Measurements from ENCODE around the gene RPL37. TPM values are rescaled to one million over a fixed set of nuclear protein-coding genes. Genes with fewer than 3 reads are reported as not detected.
"Not testable (repeated sequence)": the region's sequence is repeated elsewhere in the genome, so short reads cannot be mapped to it uniquely, and the experiment has no call there.

RPL37 gene
- total and polyA plus RNA-seq, 9 donors = 2,591 to 3,655 (median 2,921) TPM

- Histone ChIP-seq H3K9me3 (replicated peaks; ENCODE audit: control insufficient read depth, low read depth, low read length) (no peaks in the 10 kb centered on the region), H3K4me3 (ENCODE audit: low read length) (no peak overlapping the region), H3K36me3 (ENCODE audit: control insufficient read depth, insufficient read depth, low read length) (no peaks in the 10 kb centered on the region), H3K27me3 (ENCODE audit: control insufficient read depth, insufficient read depth, low read length) (no peaks in the 10 kb centered on the region), H3K4me1 (ENCODE audit: control insufficient read depth, insufficient read depth, low read length) (no peaks in the 10 kb centered on the region), H3K27ac (ENCODE audit: low read length) (no peak overlapping the region)
- no peak for DNase-seq
- WGBS (ENCODE audit: insufficient coverage) = no CpG with 5 or more reads among the region's 1 CpG
These were observed 47.0 kb downstream of the RPL37 start for GRCh38 chr5:40787986-40788385.

GRCh38 chr5:40786664-40787063 is 48.4 kb downstream of the RPL37 start:
- H3K4me1 ChIP-seq (ENCODE audit: control insufficient read depth, insufficient read depth, low read length); H3K36me3 ChIP-seq (ENCODE audit: control insufficient read depth, insufficient read depth, low read length): not testable (repeated sequence)
- no CpG with 5 or more reads among the region's 3 CpGs for WGBS (ENCODE audit: insufficient coverage)

GRCh38 chr5:40784916-40785315 is 50.1 kb downstream of the RPL37 start:
- DNase-seq = no peak
- no peaks in the 10 kb centered on the region for H3K4me1 ChIP-seq (ENCODE audit: control insufficient read depth, insufficient read depth, low read length)
- no peaks in the 10 kb centered on the region for H3K27me3 ChIP-seq (ENCODE audit: control insufficient read depth, insufficient read depth, low read length)
- no CpG with 5 or more reads among the region's 1 CpG for WGBS (ENCODE audit: insufficient coverage)
- H3K36me3 ChIP-seq (ENCODE audit: control insufficient read depth, insufficient read depth, low read length) = no peaks in the 10 kb centered on the region
- H3K9me3 ChIP-seq (replicated peaks; ENCODE audit: control insufficient read depth, low read depth, low read length) = no peaks in the 10 kb centered on the region
- H3K4me3 ChIP-seq (ENCODE audit: low read length) = no peak overlapping the region
- no peak overlapping the region for H3K27ac ChIP-seq (ENCODE audit: low read length)

More at GRCh38 chr5:40786664-40787063, 48.4 kb downstream of the RPL37 start:
- DNase-seq; H3K9me3 ChIP-seq (replicated peaks; ENCODE audit: control insufficient read depth, low read depth, low read length); H3K4me3 ChIP-seq (ENCODE audit: low read length); H3K27ac ChIP-seq (ENCODE audit: low read length); H3K27me3 ChIP-seq (ENCODE audit: control insufficient read depth, insufficient read depth, low read length): not testable (repeated sequence)

GRCh38 chr5:40784027-40784653 is 50.9 kb downstream of the RPL37 start:
- H3K4me1 ChIP-seq (ENCODE audit: control insufficient read depth, insufficient read depth, low read length) = no peaks in the 10 kb centered on the region
- WGBS (ENCODE audit: insufficient coverage) = 86% methylated on average over 1 of the region's 1 CpG

GRCh38 chr5:40781843-40782409 is 53.1 kb downstream of the RPL37 start:
- no peak for DNase-seq

More at GRCh38 chr5:40784027-40784653, 50.9 kb downstream of the RPL37 start:
- no peak for DNase-seq
- Histone ChIP-seq H3K27ac (ENCODE audit: low read length) (no peak overlapping the region), H3K27me3 (ENCODE audit: control insufficient read depth, insufficient read depth, low read length) (no peaks in the 10 kb centered on the region), H3K4me3 (ENCODE audit: low read length) (no peak overlapping the region), H3K9me3 (replicated peaks; ENCODE audit: control insufficient read depth, low read depth, low read length) (no peaks in the 10 kb centered on the region), H3K36me3 (ENCODE audit: control insufficient read depth, insufficient read depth, low read length) (no peaks in the 10 kb centered on the region)

GRCh38 chr5:40780858-40781257 is 54.2 kb downstream of the RPL37 start:
- no peak overlapping the region for H3K4me3 ChIP-seq (ENCODE audit: low read length)
- no peak for DNase-seq
- H3K27ac ChIP-seq (ENCODE audit: low read length) = no peak overlapping the region
- peaks cover 4% of the 10 kb centered on the region for H3K36me3 ChIP-seq (ENCODE audit: control insufficient read depth, insufficient read depth, low read length)
- H3K4me1 ChIP-seq (ENCODE audit: control insufficient read depth, insufficient read depth, low read length) = no peaks in the 10 kb centered on the region
- WGBS (ENCODE audit: insufficient coverage) = 100% methylated on average over 1 of the region's 3 CpGs
- no peaks in the 10 kb centered on the region for H3K9me3 ChIP-seq (replicated peaks; ENCODE audit: control insufficient read depth, low read depth, low read length)
- no peaks in the 10 kb centered on the region for H3K27me3 ChIP-seq (ENCODE audit: control insufficient read depth, insufficient read depth, low read length)

More at GRCh38 chr5:40781843-40782409, 53.1 kb downstream of the RPL37 start:
- no peaks in the 10 kb centered on the region for H3K4me1 ChIP-seq (ENCODE audit: control insufficient read depth, insufficient read depth, low read length)
- no peaks in the 10 kb centered on the region for H3K9me3 ChIP-seq (replicated peaks; ENCODE audit: control insufficient read depth, low read depth, low read length)
- no peaks in the 10 kb centered on the region for H3K27me3 ChIP-seq (ENCODE audit: control insufficient read depth, insufficient read depth, low read length)
- no peak overlapping the region for H3K27ac ChIP-seq (ENCODE audit: low read length)
- H3K36me3 ChIP-seq (ENCODE audit: control insufficient read depth, insufficient read depth, low read length) = no peaks in the 10 kb centered on the region
- no peak overlapping the region for H3K4me3 ChIP-seq (ENCODE audit: low read length)

- Histone ChIP-seq H3K4me3 (ENCODE audit: low read length) (no peak overlapping the region), H3K4me1 (ENCODE audit: control insufficient read depth, insufficient read depth, low read length) (no peaks in the 10 kb centered on the region), H3K27ac (ENCODE audit: low read length) (no peak overlapping the region), H3K27me3 (ENCODE audit: control insufficient read depth, insufficient read depth, low read length) (no peaks in the 10 kb centered on the region), H3K36me3 (ENCODE audit: control insufficient read depth, insufficient read depth, low read length) (peaks cover 6% of the 10 kb centered on the region), H3K9me3 (replicated peaks; ENCODE audit: control insufficient read depth, low read depth, low read length) (no peaks in the 10 kb centered on the region)
- no CpG with 5 or more reads among the region's 5 CpGs for WGBS (ENCODE audit: insufficient coverage)
- no peak for DNase-seq
These were observed 54.8 kb downstream of the RPL37 start for GRCh38 chr5:40780199-40780598.

- DNase-seq = no peak
- 100% methylated on average over 3 of the region's 6 CpGs for WGBS (ENCODE audit: insufficient coverage)
- H3K27me3 ChIP-seq (ENCODE audit: control insufficient read depth, insufficient read depth, low read length) = no peaks in the 10 kb centered on the region
- no peaks in the 10 kb centered on the region for H3K9me3 ChIP-seq (replicated peaks; ENCODE audit: control insufficient read depth, low read depth, low read length)
- peaks cover 10% of the 10 kb centered on the region for H3K36me3 ChIP-seq (ENCODE audit: control insufficient read depth, insufficient read depth, low read length)
- H3K27ac ChIP-seq (ENCODE audit: low read length) = no peak overlapping the region
- no peak overlapping the region for H3K4me3 ChIP-seq (ENCODE audit: low read length)
- no peaks in the 10 kb centered on the region for H3K4me1 ChIP-seq (ENCODE audit: control insufficient read depth, insufficient read depth, low read length)
These were observed 55.5 kb downstream of the RPL37 start for GRCh38 chr5:40779561-40779960.

GRCh38 chr5:40778133-40778532 is 56.9 kb downstream of the RPL37 start:
- Histone ChIP-seq H3K4me1 (ENCODE audit: control insufficient read depth, insufficient read depth, low read length) (no peaks in the 10 kb centered on the region), H3K27ac (ENCODE audit: low read length) (no peak overlapping the region), H3K36me3 (ENCODE audit: control insufficient read depth, insufficient read depth, low read length) (peaks cover 17% of the 10 kb centered on the region), H3K4me3 (ENCODE audit: low read length) (no peak overlapping the region), H3K27me3 (ENCODE audit: control insufficient read depth, insufficient read depth, low read length) (no peaks in the 10 kb centered on the region), H3K9me3 (replicated peaks; ENCODE audit: control insufficient read depth, low read depth, low read length) (no peaks in the 10 kb centered on the region)
- WGBS (ENCODE audit: insufficient coverage) = no CpG with 5 or more reads among the region's 1 CpG
- DNase-seq = no peak

GRCh38 chr5:40776658-40776977 is 58.4 kb downstream of the RPL37 start:
- H3K27ac ChIP-seq (ENCODE audit: low read length) = no peak overlapping the region
- no peaks in the 10 kb centered on the region for H3K27me3 ChIP-seq (ENCODE audit: control insufficient read depth, insufficient read depth, low read length)
- H3K4me3 ChIP-seq (ENCODE audit: low read length) = no peak overlapping the region
- no CpG with 5 or more reads among the region's 1 CpG for WGBS (ENCODE audit: insufficient coverage)
- no peaks in the 10 kb centered on the region for H3K4me1 ChIP-seq (ENCODE audit: control insufficient read depth, insufficient read depth, low read length)
- H3K36me3 ChIP-seq (ENCODE audit: control insufficient read depth, insufficient read depth, low read length) = peaks cover 22% of the 10 kb centered on the region
- DNase-seq = no peak
- no peaks in the 10 kb centered on the region for H3K9me3 ChIP-seq (replicated peaks; ENCODE audit: control insufficient read depth, low read depth, low read length)
